HG02588 (cell line): Measurements from ENCODE around the gene CREG1.
"Not testable (repeated sequence)": the region's sequence is repeated elsewhere in the genome, so short reads cannot be mapped to it uniquely, and the experiment has no call there.

Source experiments
- ATAC-seq: cut with Tn5 transposase; IDR thresholded peaks from one replicate; pipeline ENCODE4 v1.9.1; 2021; ENCODE audit warnings: mild to moderate bottlenecking, moderate library complexity; ENCODE audit not compliant: unreplicated experiment

CREG1 gene

DNA sequence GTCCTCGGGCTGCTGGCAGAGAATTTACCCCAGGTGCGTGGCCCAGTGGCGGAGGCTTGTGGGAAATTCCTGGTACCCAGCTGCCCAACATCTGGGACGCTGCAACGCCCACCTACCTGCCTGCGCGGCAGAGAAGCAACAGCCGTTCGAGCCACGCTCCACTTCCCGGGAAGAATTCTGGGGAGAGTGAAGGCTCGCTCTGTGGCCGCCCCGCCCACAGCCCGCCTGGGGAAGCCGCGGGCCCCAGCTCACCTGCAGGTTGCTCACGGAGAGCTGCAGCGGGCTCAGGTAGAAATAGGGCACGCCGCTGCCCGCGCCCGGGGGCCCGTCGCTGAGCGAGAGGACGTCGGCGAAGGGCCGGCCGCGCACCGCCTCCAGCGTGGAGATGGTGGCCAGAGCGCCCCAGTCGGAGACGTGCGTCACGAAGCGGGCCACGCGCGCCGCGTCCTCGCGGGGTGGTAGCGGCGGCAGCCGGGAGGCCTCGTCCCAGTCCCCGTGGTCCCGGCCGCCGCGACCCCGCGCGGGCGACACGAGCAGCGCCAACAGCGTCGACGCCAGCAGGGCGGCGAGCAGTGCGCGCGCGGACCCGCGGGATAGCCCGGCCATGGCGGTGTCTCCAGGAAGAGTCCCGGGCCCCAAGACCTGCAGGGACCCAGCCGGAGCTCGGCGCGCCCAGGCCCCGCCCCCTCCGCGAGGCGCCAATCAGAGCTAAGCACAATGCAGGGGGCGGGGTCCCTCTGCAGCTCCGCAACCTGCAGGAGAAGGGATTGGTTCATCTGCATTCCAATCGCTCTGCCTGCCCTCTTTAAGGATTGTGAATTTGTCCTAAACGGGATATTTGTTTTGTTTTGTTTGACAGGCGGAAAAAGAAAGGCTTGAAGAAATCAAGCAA, at the start of gene CREG1:
CREG1 (minus strand) TSS at position 627 of the 892 bp plus-strand sequence.
- ATAC-seq: peak; percentile 98

DNA sequence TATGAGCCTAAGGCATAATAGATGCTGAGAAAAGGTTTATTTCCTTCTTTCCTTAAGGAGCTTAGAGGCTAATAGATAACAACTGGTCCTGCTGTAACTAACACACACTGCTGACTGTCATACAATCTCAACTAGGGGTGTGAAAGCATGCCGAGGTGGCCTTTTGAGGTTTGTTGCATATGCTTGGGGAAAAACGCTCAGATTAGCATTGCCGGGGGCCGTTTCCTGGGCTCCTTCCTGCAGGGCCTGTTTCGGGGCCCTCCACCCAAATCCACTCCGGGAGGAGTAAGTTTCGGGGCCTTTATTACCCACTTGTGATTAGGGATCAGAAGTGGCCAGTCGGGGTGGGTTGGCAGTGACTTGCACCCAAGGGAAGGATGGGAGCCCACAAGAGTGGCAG, 49.3 kb upstream of the CREG1 start:
- no peak for ATAC-seq

DNA sequence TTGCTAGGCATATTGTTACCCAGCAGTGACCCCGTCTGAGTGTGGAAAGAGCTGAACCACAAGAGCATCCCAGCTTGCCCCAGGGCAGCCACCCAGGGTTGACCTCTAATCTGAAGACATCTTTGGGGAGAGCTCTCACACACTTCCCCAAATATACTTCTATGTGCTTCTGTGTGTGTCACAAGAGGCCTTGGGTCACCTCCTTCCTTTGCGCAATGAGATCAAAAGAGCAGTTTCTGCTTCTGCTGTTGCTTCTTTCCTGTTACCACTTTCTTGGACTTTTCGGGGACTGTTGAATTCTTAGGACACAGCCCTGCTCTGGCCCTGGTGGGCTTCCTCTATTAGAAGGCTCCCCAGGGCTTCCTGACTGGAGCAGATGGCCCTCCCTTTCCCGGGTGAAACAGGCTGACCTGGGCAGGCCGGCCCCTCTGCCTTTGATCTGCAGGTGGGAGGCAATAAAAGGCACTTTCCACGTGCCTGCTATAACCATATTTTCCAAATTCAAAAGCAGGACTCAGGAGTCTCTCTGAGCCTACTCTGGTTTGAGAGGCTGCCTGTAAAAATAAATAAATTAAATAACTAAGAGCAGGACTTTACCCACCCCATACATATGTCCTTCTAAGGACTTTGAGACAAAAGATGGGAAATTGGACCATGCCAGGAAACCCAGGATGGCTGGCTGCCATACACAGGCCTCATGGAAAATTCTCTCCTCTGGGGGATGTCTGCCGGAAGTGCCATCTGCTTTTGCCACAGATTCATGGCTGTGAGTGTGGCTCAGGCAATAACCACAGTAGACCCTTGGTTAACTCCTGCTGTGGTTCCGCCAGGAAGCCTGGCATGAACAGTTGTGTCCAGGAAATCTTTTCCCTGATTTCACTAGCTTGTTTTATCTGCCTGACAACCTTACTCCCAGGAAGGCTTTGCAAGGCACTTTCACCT, 48.2 kb upstream of the CREG1 start:
- ATAC-seq: no peak

DNA sequence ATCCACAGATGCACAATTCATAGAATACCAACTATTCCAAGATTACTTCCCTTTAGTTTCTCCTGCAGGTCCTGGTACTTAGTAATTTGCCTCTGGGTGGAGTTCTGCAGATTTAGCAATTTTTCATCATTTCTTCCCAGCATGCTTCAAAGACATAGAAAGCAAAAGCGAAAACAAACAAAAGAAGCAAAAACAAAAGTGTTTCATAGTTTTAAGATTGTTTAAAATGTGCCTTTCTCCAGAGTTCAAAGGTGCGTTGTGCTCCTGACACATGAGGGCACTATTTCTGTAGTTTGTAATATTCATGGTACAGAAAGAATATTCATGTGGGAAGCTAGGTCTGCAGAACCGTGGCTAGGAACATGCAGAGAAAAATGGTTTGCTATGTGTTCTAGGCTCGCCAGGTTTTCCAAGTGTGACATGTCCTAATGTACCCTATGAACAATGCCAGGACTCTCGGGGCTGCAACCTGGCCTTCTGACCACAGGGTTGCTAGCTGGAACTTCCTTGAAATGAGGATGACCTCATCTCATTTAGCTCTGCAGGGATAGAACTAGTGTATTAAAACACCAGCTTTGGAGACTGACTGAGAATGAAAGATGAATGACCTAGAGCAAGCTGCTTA, 46.5 kb upstream of the CREG1 start:
- ATAC-seq: peak; percentile 78

DNA sequence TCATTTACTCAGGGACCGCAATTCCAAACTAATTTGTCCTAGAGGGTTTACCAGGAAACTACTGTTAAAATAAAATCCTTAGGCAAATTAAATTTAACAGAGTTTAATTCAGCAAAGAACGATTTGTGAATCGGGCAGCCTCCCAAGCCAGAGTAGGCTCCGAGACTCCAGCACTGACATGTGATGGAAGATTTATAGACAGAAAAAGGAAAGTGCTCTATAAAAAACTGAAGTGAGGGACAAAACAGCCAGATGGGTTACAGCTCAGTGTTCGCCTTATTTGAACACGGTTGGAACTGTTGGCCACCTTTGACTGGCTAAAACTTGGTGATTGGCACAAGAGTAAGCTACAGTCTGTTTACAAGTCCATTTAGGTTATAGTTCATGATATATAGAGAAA, 41.3 kb upstream of the CREG1 start:
- ATAC-seq: no peak

DNA sequence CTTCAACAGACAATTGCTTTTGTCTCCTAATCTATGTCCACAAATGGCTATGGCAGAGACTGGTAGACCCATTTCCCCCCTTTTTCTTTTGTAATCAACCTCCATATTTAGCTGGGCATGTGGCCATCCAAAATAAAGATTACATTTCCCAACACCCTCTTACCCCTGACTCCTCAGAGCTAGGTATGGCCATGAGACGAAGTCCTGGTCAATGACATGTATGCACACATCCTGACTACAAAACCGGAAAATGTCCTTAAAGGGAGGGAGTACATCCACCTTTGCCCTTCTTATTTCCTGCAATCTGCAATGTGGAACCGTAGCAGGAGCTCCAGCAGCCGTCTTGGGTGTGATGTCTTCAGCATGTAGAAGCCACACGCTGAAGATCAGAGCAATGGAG, 40.3 kb upstream of the CREG1 start:
- no peak for ATAC-seq

DNA sequence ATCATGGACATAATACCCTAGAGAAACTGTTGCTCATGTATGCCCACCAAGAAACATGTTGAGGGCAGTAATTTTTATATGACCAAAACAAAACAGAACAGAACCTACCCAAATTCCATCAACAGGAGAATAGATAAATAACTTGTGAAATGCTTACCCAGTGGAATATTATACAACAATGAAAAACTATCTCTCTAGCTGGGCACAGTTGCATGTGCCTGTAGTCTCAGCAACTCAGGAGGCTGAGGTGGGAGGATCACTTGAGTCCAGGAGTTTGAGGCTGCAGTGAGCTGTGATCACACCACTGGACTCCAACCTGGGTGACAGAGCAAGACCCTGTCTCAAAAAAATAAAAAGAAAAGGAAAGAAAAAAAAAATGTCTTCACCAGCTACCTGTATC, 38.9 kb upstream of the CREG1 start:
- no peak for ATAC-seq

DNA sequence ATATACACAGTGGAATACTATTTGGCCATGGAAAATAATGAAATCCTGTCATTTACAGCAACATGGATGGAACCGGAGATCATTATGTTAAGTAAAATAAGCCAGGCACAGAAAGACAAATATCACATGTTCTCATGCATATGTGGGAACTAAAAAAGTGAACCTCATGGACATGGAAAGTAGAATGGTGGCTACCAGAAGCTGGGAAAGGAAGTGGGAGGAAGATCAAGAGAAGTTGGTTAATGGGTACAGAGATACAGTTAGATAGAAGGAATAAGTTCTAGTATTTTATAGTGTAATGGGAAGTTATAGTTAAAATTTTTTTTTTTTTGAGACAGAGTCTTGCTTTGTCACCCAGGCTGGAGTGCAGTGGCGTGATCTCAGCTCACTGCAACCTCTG, 34.8 kb upstream of the CREG1 start:
- ATAC-seq: no peak

DNA sequence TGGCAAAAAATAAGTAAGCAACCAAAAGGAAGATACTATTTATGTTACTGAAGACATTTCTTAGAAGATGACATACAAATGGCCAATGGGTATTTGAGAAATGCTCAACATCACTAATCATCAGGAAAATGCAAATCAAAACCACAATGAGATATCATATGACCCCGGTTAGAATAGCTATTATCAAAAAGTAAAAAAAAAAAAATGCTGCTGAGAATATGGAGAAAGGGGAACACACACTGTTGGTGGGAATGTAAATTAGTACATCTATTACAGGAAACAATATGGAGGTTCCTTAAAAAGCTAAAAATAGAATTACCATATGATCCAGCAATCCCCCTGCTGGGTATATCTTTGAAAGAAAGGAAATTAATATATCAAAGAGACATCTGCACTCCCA, 34.3 kb upstream of the CREG1 start:
- ATAC-seq: no peak

DNA sequence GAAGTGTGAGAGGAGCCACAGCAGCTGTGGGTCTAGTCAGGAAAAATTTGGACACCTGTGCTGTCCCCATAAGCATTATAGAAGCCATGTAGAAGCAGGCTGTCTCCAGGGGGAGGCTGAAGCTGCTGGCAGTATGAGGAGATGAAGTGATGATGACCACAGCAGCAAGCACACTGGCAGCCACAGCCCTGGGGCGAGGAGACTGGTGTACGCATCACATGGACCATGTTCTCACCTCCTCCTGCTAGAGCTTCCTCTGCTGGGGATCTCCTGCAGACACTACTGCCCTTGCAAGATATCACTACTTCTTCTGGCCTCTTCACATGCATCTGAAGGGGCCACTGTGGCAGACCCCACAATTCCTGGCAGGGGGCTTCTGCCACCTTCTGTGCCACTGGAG, 33.8 kb upstream of the CREG1 start:
- no peak for ATAC-seq

DNA sequence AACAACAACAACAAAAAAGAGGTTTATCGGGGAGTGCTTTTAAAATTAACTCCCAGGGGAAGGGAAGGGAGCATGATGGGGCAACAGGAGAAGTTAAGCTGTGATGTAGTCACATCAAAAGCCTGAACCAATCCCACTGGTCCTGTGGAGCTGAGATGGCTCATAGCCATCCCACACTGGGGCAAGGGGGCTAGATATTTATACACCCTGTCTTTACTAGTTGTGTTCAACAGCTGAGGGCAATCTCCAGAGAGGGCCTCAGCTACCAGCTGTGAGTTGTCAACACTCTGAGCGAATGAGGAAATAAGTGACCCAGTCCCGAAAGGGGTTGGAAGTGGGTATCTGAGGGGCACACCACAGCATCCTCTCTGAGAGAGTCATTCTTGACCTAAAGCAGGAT, 31.0 kb upstream of the CREG1 start:
- ATAC-seq: no peak

DNA sequence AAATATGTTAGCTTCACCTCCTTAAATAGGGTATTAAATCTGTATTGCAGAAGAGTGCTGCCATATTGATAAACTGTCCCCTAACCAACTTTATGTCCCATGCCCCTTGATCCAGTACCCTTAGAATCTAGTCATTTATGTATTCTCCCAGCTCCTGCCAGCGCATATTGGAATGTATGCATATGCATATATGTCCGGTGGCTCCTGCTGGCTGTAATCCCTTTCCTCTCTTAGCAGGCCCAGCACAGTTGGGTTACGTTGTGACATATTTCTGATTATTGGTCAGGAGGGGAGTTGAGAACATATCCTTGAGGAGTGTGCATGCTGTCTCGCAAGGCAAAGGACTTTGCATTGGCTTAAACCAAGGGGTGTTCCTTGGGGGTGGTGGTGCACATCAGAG, 29.2 kb upstream of the CREG1 start:
- ATAC-seq: no peak

DNA sequence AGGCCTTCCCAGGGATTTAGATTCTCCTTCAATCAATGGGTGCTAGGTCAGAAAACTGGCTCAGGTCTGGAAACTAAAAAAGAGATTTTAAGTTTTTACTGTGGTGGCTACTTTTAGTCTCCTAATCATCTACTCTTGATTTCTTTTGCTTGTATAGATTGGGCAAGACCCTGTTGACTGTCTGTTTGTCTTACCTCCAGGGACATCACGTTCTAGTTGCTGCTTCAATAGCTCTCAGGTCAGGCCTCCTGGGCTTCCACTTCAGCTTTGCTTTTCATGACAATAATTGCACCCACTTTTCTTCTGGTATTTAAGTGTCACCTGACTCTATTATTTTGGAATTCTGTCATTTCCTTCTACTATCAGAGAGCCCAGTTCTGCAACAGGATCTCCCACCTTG, 28.5 kb upstream of the CREG1 start:
- ATAC-seq: no peak

DNA sequence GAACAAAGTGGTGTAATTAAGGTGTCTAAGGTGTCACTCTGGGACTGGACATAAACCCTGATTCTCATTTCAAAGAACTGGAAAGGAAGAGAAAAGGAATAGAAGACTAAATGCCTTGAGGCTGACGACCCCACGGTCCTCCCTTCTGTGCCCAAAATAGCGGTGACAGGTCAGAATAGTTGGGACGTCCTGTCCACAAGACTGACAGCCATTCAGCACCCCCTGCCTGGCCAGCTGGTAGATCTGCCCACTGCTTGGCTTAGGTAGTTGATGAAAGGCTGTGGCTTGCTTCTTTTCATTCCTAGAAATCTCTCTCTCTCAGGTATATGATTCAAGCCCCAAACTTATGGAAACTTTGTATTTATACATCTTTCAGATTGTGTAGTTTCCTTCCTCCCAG, 26.4 kb upstream of the CREG1 start:
- ATAC-seq: no peak

DNA sequence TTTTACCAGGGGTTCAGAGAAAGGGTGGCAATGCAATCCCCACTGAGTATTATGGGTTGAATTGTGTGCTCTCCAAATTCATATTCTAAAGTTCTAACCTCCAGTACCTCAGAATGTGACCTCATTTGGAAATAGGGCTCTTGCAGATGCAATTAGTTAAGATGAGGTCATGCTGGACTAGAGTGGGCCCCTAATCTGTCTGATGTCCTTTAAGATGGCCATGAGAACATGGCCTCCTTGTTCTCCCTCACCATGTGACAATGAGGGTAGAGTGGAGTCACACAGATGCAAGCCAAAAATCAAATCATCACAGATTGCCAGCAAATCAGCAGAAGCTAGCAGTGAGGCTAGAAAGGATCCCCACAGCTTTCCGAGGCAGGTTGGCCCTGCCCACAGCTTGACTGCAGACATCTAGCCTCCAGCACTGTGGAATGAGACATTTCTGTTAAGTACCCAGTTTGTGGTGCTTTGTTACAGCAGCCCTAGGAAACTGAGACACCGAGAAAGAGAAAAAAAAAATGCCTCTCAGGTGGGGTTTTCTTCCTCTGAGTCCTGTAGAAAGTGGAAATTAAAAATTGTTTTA, 25.5 kb upstream of the CREG1 start:
- ATAC-seq: no peak

DNA sequence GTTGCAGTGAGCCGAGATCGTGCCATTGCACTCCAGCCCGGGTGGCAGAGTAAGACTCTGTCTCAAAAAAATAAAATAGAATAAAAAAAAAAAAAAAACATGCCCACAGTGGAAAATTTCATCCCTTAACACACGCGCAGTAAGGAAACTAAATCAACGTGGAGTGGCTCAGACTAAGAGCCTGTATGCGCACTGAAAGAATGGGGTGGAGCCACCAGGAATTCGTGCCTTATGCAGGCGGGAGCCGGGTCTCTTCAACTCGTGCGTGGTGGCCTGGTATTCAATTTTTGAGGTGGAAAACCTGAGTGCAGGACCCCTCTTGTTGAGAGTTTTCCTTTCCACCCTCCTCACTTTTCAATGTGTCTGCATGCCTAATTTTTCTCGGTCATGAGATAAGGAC, 22.1 kb upstream of the CREG1 start:
- no peak for ATAC-seq

DNA sequence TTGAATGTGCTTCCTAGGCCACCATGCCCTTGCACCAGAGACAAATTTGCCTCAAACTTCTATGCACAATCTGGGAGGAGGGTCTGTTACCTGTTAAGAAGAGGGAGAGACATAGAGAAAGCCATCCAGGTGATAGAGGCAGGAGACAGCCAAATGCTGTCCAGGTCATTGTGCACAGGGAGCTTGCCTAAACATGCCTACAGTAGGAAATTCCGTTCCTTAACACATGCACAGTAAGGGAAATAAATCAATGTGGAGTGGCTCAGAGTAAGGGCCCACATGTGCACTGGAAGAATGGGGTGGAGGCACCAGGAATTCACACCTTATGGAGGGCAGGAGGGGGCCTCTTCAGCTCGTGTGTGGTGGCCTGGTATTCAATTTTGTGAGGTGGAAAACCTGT, 19.5 kb upstream of the CREG1 start:
- no peak for ATAC-seq

DNA sequence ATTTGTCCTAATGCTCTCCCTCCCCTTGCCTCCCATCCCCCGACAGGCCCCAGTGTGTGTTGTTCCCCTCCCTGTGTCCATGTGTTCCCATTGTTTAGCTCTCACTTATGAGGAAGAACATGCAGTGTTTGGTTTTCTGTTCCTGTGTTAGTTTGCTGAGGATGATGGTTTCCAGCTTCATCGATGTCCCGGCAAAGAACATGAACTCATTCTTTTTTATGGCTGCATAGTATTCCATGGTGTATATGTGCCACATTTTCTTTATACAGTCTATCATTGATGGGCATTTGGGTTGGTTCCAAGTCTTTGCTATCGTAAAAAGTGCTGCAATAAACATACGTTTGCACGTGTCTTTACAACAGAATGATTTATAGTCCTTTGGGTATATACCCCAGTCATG, 17.1 kb upstream of the CREG1 start:
- not testable (repeated sequence) for ATAC-seq

DNA sequence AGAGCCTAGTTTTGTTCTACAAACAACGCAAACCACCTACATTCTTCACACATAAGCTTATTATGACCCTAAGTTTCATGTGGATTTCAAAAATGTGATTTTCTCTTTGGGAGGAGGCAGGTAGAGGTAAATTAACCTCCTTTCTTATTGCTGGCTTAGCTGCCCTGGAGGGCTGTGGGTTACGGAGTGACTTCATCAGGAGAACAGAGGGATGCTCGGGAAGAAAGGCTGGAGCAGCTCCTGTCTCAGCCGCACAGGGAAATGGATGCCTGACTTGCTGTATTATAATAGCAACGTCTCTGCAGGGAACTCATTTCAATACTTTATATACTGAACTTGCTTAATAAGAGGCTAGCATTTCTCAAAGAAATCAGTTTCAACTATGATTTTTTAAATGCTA, 14.1 kb upstream of the CREG1 start:
- ATAC-seq: no peak

DNA sequence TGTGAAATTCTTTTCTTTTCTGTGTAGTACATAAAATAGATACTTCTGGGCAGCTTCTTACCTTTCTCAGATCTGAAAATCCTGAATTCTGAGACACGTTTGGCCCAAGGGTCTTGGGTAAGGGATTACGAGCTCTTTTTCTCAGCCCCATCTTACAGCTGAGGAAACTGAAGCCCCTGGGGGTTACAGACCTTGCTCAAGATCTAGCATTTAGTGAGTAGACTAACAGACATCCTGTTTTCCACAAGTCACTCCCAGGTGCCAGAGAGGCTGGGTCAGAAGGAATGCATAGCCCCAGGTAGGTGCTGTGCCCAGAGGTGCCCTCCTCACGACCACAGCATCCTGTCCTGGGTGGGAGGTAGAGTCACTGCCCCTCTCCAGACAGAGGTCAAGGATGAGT, 13.2 kb upstream of the CREG1 start:
- no peak for ATAC-seq

DNA sequence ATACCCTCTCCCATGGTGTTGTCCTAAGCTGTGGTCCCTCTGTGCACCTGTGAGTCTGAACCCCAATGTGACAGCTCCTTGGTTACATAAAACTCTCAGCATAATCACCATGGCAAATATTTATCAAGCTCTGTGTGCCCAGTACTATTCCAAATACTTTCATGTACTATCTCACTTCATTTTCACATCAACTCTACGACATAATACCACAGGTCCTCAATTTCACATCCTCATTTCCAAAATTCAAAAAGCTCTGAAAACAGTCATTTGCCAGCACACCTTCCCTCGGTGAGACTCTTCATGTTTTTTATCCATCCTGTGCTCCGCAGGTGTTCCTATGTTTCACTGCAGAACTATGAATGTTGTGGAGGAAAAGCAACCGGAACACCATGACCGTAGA, 12.4 kb upstream of the CREG1 start:
- no peak for ATAC-seq
